B cell (primary cell): ENCODE data around the gene PLCL1. TPM values are rescaled to one million over a fixed set of nuclear protein-coding genes. Genes with fewer than 3 reads are reported as not detected.

Experiments used
- ATAC-seq: fragments of 200-7000 bp; cut with Tn5 transposase; one replicate; pipeline ENCODE4 v1.10.0; 2021; ENCODE audit warnings: low read depth, mild to moderate bottlenecking, moderate number of reproducible peaks, moderate library complexity
- CTCF ChIA-PET: fragments of 350-600 bp; sonication (Branson Sonifier 250); formaldehyde crosslinking; loops from one replicate; lab custom pipeline; 2021; ENCODE audit warnings: antibody characterized with exemption, inconsistent platforms; lab: Charles Lee
- POLR2A ChIA-PET: fragments of 350-600 bp; sonication (Branson Sonifier 250); formaldehyde crosslinking; loops from one replicate; lab custom pipeline; 2021; ENCODE audit warnings: antibody characterized with exemption; lab: Charles Lee
- DNase-seq: peaks from one replicate; pipeline ENCODE4 v3.0.0; 2013
- H2AFZ ChIP-seq: 2 replicates; pipeline ENCODE4 v1.6.1; 2012; ENCODE audit warnings: mild to moderate bottlenecking, low read depth, low read length; ENCODE audit not compliant: insufficient read depth, poor library complexity, severe bottlenecking
- H3K27ac ChIP-seq, 2 donors: 1 replicate in 1 of 2; 2 replicates in 1 of 2; pipeline ENCODE4 v1.5.1; 2012 to 2013; ENCODE audit warnings: low read length in 2 of 2, mild to moderate bottlenecking in 2 of 2, moderate library complexity in 1 of 2
- H3K27me3 ChIP-seq, 4 experiments: fragments of 200-600 bp in 1 of 4; sonication (generic) in 1 of 4; replicated peaks in 1 of 4; 1 replicate in 2 of 4; 2 replicates in 2 of 4; pipeline versions ENCODE4 v1.6.1 to v1.7.0; 2013 to 2016; ENCODE audit warnings: low read length in 3 of 4, mild to moderate bottlenecking in 2 of 4, mixed read lengths in 1 of 4, moderate library complexity in 1 of 4; ENCODE audit not compliant: insufficient read depth in 4 of 4, control insufficient read depth in 3 of 4; ENCODE audit errors: control extremely low read depth in 1 of 4
- H3K36me3 ChIP-seq, 2 experiments: replicated peaks in 1 of 2; 1 replicate in 1 of 2; 2 replicates in 1 of 2; pipeline versions ENCODE4 v1.6.1 to v1.7.1; 2013; ENCODE audit warnings: low read length in 1 of 2; ENCODE audit not compliant: insufficient read depth in 2 of 2, control insufficient read depth in 1 of 2; ENCODE audit errors: control extremely low read depth in 1 of 2, extremely low read depth in 1 of 2
- H3K4me1 ChIP-seq, 2 donors: fragments of 200-600 bp in 1 of 2; sonication (generic) in 1 of 2; 1 replicate in 1 of 2; 2 replicates in 1 of 2; pipeline versions ENCODE4 v1.5.1 to v1.6.1; 2013 to 2017; ENCODE audit warnings: low read length in 2 of 2; ENCODE audit not compliant: control insufficient read depth in 2 of 2, insufficient read depth in 2 of 2
- H3K4me2 ChIP-seq: replicated peaks from 2 replicates; pipeline ENCODE3; 2012; ENCODE audit warnings: mild to moderate bottlenecking, low read depth, low read length; ENCODE audit not compliant: poor library complexity, severe bottlenecking
- H3K4me3 ChIP-seq, 5 experiments: fragments of 200-600 bp in 1 of 5; sonication (generic) in 1 of 5; 1 replicate in 3 of 5; 2 replicates in 2 of 5; pipeline versions ENCODE4 v1.5.1 to v1.7.0; 2011 to 2016; ENCODE audit warnings: low read length in 4 of 5, mild to moderate bottlenecking in 4 of 5, low read depth in 2 of 5, control low read depth in 1 of 5, moderate library complexity in 1 of 5; ENCODE audit not compliant: insufficient read depth in 1 of 5; ENCODE audit errors: control extremely low read depth in 1 of 5, extremely low read depth in 1 of 5
- H3K79me2 ChIP-seq: fragments of 200-600 bp; sonication (generic); one replicate; pipeline ENCODE4 v1.6.0; 2016; ENCODE audit warnings: low read length; ENCODE audit not compliant: control insufficient read depth, insufficient read depth
- H3K9ac ChIP-seq: fragments of 200-600 bp; sonication (generic); 2 replicates; pipeline ENCODE4 v1.6.1; 2017; ENCODE audit warnings: mild to moderate bottlenecking, low read length, moderate library complexity
- H3K9me3 ChIP-seq, 3 donors: one replicate each; pipeline versions ENCODE4 v1.6.1 to v1.7.1; 2013; ENCODE audit warnings: low read length in 2 of 3; ENCODE audit not compliant: control insufficient read depth in 2 of 3, insufficient read depth in 1 of 3; ENCODE audit errors: control extremely low read depth in 1 of 3
- H4K20me1 ChIP-seq: 2 replicates; pipeline ENCODE4 v1.6.0; 2012; ENCODE audit warnings: mild to moderate bottlenecking, low read length; ENCODE audit not compliant: insufficient read depth, control insufficient read depth, poor library complexity, severe bottlenecking
- H3K27ac Mint-ChIP-seq: one replicate; pipeline ENCODE4 v1.8.0; 2021; ENCODE audit warnings: mixed read lengths
- H3K27me3 Mint-ChIP-seq: one replicate; pipeline ENCODE4 v1.8.0; 2021; ENCODE audit warnings: mixed read lengths
- H3K4me1 Mint-ChIP-seq: one replicate; pipeline ENCODE4 v1.8.0; 2021; ENCODE audit warnings: mixed read lengths
- H3K4me3 Mint-ChIP-seq: one replicate; pipeline ENCODE4 v1.8.0; 2021; ENCODE audit warnings: mixed read lengths
- H3K9me3 Mint-ChIP-seq: one replicate; pipeline ENCODE4 v1.8.0; 2022; ENCODE audit warnings: mixed read lengths; ENCODE audit not compliant: insufficient read depth
- CTCF ChIP-seq: fragments of 200-600 bp; IDR thresholded peaks from one replicate; pipeline ENCODE4 v1.8.0; 2022; ENCODE audit warnings: antibody characterized with exemption, mild to moderate bottlenecking
- EZH2 ChIP-seq: IDR thresholded peaks from 2 replicates; pipeline ENCODE4 v1.6.1; 2012; ENCODE audit warnings: borderline replicate concordance, low read depth, mild to moderate bottlenecking, moderate library complexity, low read length; ENCODE audit not compliant: insufficient read depth, poor library complexity, severe bottlenecking
- WGBS: methylation state at CpG from one replicate; pipeline ENCODE4 v1.1.5; 2013; ENCODE audit warnings: missing lambda C conversion rate; ENCODE audit not compliant: insufficient coverage; 5-methylcytosine and 5-hydroxymethylcytosine counted together
- intact Hi-C: fragments of 100-400 bp; cut with micrococcal nuclease; formaldehyde crosslinking; loops from one replicate; pipeline ENCODE4 v1.10.0; 2022
- polyA plus RNA-seq: library from polyadenylated mRNA; depleted of rRNA; stranded (reverse); fragments of >200 nt; gene quantifications from 2 replicates; pipeline ENCODE4 v1.2.3, GENCODE V29; 2012
- total RNA-seq, 2 donors: library from RNA; stranded (reverse); fragments of 120-200 nt in 1 of 2; gene quantifications; 1 replicate in 1 of 2; 2 replicates in 1 of 2; pipeline versions ENCODE4 v1.2.3 to v1.2.4, GENCODE V29; 2013 to 2022

PLCL1 gene
- total and polyA plus RNA-seq, 2 donors (not counting 1 experiment from before 2014, with no cell fraction given): 0.07 to 0.25 TPM

GRCh38 chr2:198146346-198146940 is 342.1 kb downstream of the PLCL1 start:
- Histone ChIP-seq H3K9me3 (no peaks in the 10 kb centered on the region), H3K79me2 (no peaks in the 10 kb centered on the region), H3K9ac (no peak overlapping the region), H3K36me3 (no peaks in the 10 kb centered on the region), H3K27ac (no peak overlapping the region), H2AFZ (no peak overlapping the region), H3K4me2 (no peak overlapping the region), H4K20me1 (no peaks in the 10 kb centered on the region), H3K4me3 (no peak overlapping the region), H3K4me1 (no peaks in the 10 kb centered on the region), H3K27me3 (no peaks in the 10 kb centered on the region)
- intact Hi-C loops: no loop called here
- ChIA-PET POLR2A (no interaction called here), CTCF (no interaction called here)
- WGBS: no CpG with 5 or more reads among the region's 3 CpGs
- TF ChIP-seq EZH2 (no peak), CTCF (no peak)
- Mint-ChIP-seq H3K4me1 (no peaks in the 10 kb centered on the region), H3K4me3 (no peak overlapping the region), H3K27ac (no peak overlapping the region), H3K9me3 (peaks cover 2% of the 10 kb centered on the region), H3K27me3 (no peaks in the 10 kb centered on the region)
- no peak for ATAC-seq
- no peak for DNase-seq

- Histone ChIP-seq H3K9me3 (peaks cover 0 to 8% (median 3%) of the 10 kb centered on the region in 3 donors), H3K4me2 (no peak overlapping the region), H3K4me3 (no peak overlapping the region), H4K20me1 (no peaks in the 10 kb centered on the region), H3K27ac (no peak overlapping the region), H3K79me2 (no peaks in the 10 kb centered on the region), H3K9ac (no peak overlapping the region), H2AFZ (no peak overlapping the region), H3K27me3 (no peaks in the 10 kb centered on the region), H3K4me1 (no peaks in the 10 kb centered on the region), H3K36me3 (no peaks in the 10 kb centered on the region)
- Mint-ChIP-seq H3K9me3 (peaks cover 11% of the 10 kb centered on the region), H3K4me3 (no peak overlapping the region), H3K27ac (no peak overlapping the region), H3K4me1 (no peaks in the 10 kb centered on the region), H3K27me3 (no peaks in the 10 kb centered on the region)
- no peak for DNase-seq
- TF ChIP-seq CTCF (no peak), EZH2 (no peak)
- ATAC-seq: no peak
- ChIA-PET CTCF (no interaction called here), POLR2A (no interaction called here)
- intact Hi-C loops: no loop called here
These were observed 352.9 kb downstream of the PLCL1 start for GRCh38 chr2:198157314-198157713.
